Ectodermal cell (in vitro differentiated cells): Measurements from ENCODE around the gene PCNT.
"Not testable (repeated sequence)": the region's sequence is repeated elsewhere in the genome, so short reads cannot be mapped to it uniquely, and the experiment has no call there.

ENCODE experiments used
- H3K27ac ChIP-seq: 2 replicates; pipeline ENCODE4 v1.7.0; 2013; ENCODE audit warnings: mild to moderate bottlenecking, low read depth, low read length; ENCODE audit not compliant: insufficient read depth, poor library complexity, severe bottlenecking
- H3K27me3 ChIP-seq: 2 replicates; pipeline ENCODE4 v1.7.0; 2013; ENCODE audit warnings: mild to moderate bottlenecking, low read length; ENCODE audit not compliant: insufficient read depth, control insufficient read depth, poor library complexity, severe bottlenecking
- H3K36me3 ChIP-seq: one replicate; pipeline ENCODE4 v1.7.0; 2013; ENCODE audit warnings: low read length; ENCODE audit not compliant: control insufficient read depth, insufficient read depth
- H3K4me1 ChIP-seq: one replicate; pipeline ENCODE4 v1.7.0; 2013; ENCODE audit warnings: low read length; ENCODE audit not compliant: control insufficient read depth, insufficient read depth
- H3K4me3 ChIP-seq: 2 replicates; pipeline ENCODE4 v1.7.0; 2013; ENCODE audit warnings: low read depth, low read length, control low read depth; ENCODE audit not compliant: insufficient read depth
- H3K9me3 ChIP-seq: 2 replicates; pipeline ENCODE4 v1.7.0; 2013; ENCODE audit warnings: mild to moderate bottlenecking, low read length, moderate library complexity; ENCODE audit not compliant: control insufficient read depth
- WGBS, 2 experiments: methylation state at CpG; one replicate each; pipeline ENCODE4 v1.1.7; 2013; ENCODE audit warnings: missing lambda C conversion rate in 2 of 2; 5-methylcytosine and 5-hydroxymethylcytosine counted together

PCNT gene

GRCh38 chr21:46441961-46442498 lies 118.1 kb downstream of the PCNT start:
- Histone ChIP-seq H3K36me3 (peaks cover 34% of the 10 kb centered on the region), H3K9me3 (no peaks in the 10 kb centered on the region), H3K4me1 (no peaks in the 10 kb centered on the region), H3K27me3 (no peaks in the 10 kb centered on the region), H3K27ac (no peak overlapping the region), H3K4me3 (no peak overlapping the region)
- 95 to 98% methylated on average over 23 of the region's 23 CpGs for WGBS, 2 experiments

- Histone ChIP-seq H3K9me3 (no peaks in the 10 kb centered on the region), H3K27ac (no peak overlapping the region), H3K4me1 (no peaks in the 10 kb centered on the region), H3K36me3 (peaks cover 32% of the 10 kb centered on the region), H3K27me3 (no peaks in the 10 kb centered on the region), H3K4me3 (no peak overlapping the region)
- 90 to 92% methylated on average over 15 of the region's 15 CpGs for WGBS, 2 experiments
Measured at GRCh38 chr21:46442938-46443337, 119.0 kb downstream of the PCNT start.

- no peaks in the 10 kb centered on the region for H3K4me1 ChIP-seq
- peaks cover 28% of the 10 kb centered on the region for H3K36me3 ChIP-seq
- H3K4me3 ChIP-seq = no peak overlapping the region
- H3K27ac ChIP-seq = no peak overlapping the region
- 89 to 93% methylated on average over 8 of the region's 8 CpGs for WGBS, 2 experiments
- H3K27me3 ChIP-seq = no peaks in the 10 kb centered on the region
- no peaks in the 10 kb centered on the region for H3K9me3 ChIP-seq
Measured at GRCh38 chr21:46443910-46444309, 120.0 kb downstream of the PCNT start.

GRCh38 chr21:46448108-46448507 lies 124.2 kb downstream of the PCNT start:
- no peak overlapping the region for H3K27ac ChIP-seq
- H3K4me1 ChIP-seq = no peaks in the 10 kb centered on the region
- 92 to 94% methylated on average over 5 of the region's 5 CpGs for WGBS, 2 experiments
- peaks cover 4% of the 10 kb centered on the region for H3K36me3 ChIP-seq
- no peak overlapping the region for H3K4me3 ChIP-seq
- H3K27me3 ChIP-seq = no peaks in the 10 kb centered on the region
- no peaks in the 10 kb centered on the region for H3K9me3 ChIP-seq

- not testable (repeated sequence) for H3K27ac ChIP-seq, H3K4me1 ChIP-seq, H3K9me3 ChIP-seq, H3K27me3 ChIP-seq, H3K4me3 ChIP-seq, H3K36me3 ChIP-seq
- 97 to 98% methylated on average over 6 of the region's 6 CpGs for WGBS, 2 experiments
Measured at GRCh38 chr21:46448855-46449254, 124.9 kb downstream of the PCNT start.

- no peak overlapping the region for H3K4me3 ChIP-seq
- H3K27ac ChIP-seq = no peak overlapping the region
- WGBS, 2 experiments = 93 to 95% methylated on average over 5 of the region's 5 CpGs
- H3K4me1 ChIP-seq = no peaks in the 10 kb centered on the region
- no peaks in the 10 kb centered on the region for H3K36me3 ChIP-seq
- H3K9me3 ChIP-seq = no peaks in the 10 kb centered on the region
- no peaks in the 10 kb centered on the region for H3K27me3 ChIP-seq
Measured at GRCh38 chr21:46452710-46453109, 128.8 kb downstream of the PCNT start.

- 59 to 62% methylated on average over 3 of the region's 3 CpGs for WGBS, 2 experiments
- H3K36me3 ChIP-seq = no peaks in the 10 kb centered on the region
Measured at GRCh38 chr21:46454142-46454541, 130.2 kb downstream of the PCNT start.

GRCh38 chr21:46454634-46455390 lies 130.9 kb downstream of the PCNT start:
- H3K27ac ChIP-seq = no peak overlapping the region
- no peaks in the 10 kb centered on the region for H3K27me3 ChIP-seq
- 88 to 95% methylated on average over 4 of the region's 4 CpGs for WGBS, 2 experiments
- no peaks in the 10 kb centered on the region for H3K4me1 ChIP-seq
- no peaks in the 10 kb centered on the region for H3K36me3 ChIP-seq
- no peak overlapping the region for H3K4me3 ChIP-seq
- no peaks in the 10 kb centered on the region for H3K9me3 ChIP-seq

More at GRCh38 chr21:46454142-46454541, 130.2 kb downstream of the PCNT start:
- no peaks in the 10 kb centered on the region for H3K4me1 ChIP-seq
- H3K9me3 ChIP-seq = no peaks in the 10 kb centered on the region
- H3K4me3 ChIP-seq = no peak overlapping the region
- no peak overlapping the region for H3K27ac ChIP-seq
- H3K27me3 ChIP-seq = no peaks in the 10 kb centered on the region

- Histone ChIP-seq H3K36me3 (no peaks in the 10 kb centered on the region), H3K4me3 (no peak overlapping the region), H3K27ac (no peak overlapping the region), H3K9me3 (no peaks in the 10 kb centered on the region), H3K27me3 (no peaks in the 10 kb centered on the region), H3K4me1 (no peaks in the 10 kb centered on the region)
- 89 to 95% methylated on average over 10 of the region's 10 CpGs for WGBS, 2 experiments
Measured at GRCh38 chr21:46455575-46456385, 131.8 kb downstream of the PCNT start.

GRCh38 chr21:46456750-46457149 lies 132.8 kb downstream of the PCNT start:
- Histone ChIP-seq H3K27me3 (no peaks in the 10 kb centered on the region), H3K9me3 (no peaks in the 10 kb centered on the region), H3K36me3 (no peaks in the 10 kb centered on the region), H3K4me1 (no peaks in the 10 kb centered on the region), H3K27ac (no peak overlapping the region), H3K4me3 (no peak overlapping the region)
- WGBS, 2 experiments = 95 to 97% methylated on average over 4 of the region's 4 CpGs
